Subcutaneous adipose tissue (tissue), 4 donors: ENCODE results near the gene SYT3. TPM values are rescaled to one million over a fixed set of nuclear protein-coding genes. Genes with fewer than 3 reads are reported as not detected.

Experiments used
- CTCF ChIP-seq: fragments of 450-650 bp; IDR thresholded peaks from one replicate; pipeline ENCODE4 v1.5.1; 2016; ENCODE audit warnings: low read depth, mild to moderate bottlenecking, control low read depth, antibody characterized with exemption, moderate library complexity
- total RNA-seq, 4 donors: library from RNA; depleted of rRNA; stranded (reverse); fragments of >200 nt; gene quantifications; one replicate each; pipeline ENCODE4 v1.1.0, GENCODE V29; 2016

SYT3 gene
- total RNA-seq, 4 donors from 2014 or later, result not detected

DNA sequence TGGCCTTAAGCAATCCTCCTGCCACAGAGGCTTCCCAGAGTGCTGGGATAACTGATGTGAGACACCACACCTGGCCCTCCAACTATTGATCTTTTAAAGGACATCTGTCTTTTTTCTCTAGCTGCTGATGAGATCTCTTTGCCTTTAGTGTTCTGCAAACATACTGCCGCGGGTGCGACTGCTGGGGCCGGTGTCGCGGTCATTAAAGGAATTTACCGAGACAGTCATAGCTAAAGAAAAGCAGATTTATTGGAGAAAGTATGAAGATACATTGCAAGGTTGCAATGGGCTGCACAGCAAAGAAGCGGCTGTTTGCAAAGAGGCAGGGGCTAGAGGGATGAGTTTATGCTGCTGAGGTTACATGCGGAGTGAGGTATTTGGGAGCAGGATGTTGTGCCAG is 40.3 kb downstream of the SYT3 start:
- no peak for TF ChIP-seq CTCF

GRCh38 chr19:50590191-50590590 is 49.5 kb downstream of the SYT3 start:
- TF ChIP-seq CTCF, result no peak

GRCh38 chr19:50580970-50581634 is 58.6 kb downstream of the SYT3 start:
- TF ChIP-seq CTCF, result no peak

- TF ChIP-seq CTCF, result no peak
These were observed 59.4 kb downstream of the SYT3 start for GRCh38 chr19:50580240-50580639.

DNA sequence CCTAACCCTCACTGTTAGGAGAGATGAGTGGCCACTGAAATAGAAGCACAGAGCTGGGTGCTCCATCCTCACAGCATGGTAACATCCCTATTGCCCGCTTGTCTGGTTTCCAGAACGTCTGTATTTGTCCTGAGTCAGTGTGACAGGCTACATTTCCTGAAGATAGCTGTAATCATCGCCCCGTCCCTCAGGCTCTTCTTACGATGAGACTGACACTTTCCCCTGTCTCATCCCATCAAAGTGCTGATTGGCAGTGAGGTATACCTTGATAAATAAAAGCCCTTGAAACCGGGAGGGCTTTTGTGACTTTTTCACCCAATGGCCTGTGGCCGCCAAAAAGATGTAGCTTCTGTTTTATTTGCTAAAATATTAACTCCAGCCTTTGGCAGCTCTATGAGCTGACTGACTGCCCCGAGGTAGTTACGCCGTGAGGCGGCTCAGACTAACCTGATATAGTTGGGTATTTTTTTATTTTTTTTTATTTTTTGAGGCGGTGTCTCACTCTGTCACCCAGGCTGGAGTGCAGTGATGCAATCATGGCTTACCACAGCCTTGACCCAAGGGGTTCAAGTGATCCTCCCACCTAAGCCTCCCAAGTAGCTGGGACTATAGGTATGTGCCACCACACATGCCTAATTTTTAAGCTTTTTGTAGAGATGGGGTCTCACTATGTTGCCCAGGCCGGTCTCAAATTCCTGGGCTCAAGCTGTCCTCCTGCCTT is 65.8 kb downstream of the SYT3 start:
- TF ChIP-seq CTCF, result no peak

Other genes with a start within 250 kb of the SYT3 start
- gene SPIB, start 220.9 kb downstream of the SYT3 start, total RNA-seq, result not detected
- not detected for gene MYBPC2, start 207.0 kb downstream of the SYT3 start, total RNA-seq
- 10 to 100 TPM; 10.9 to 63.4 (median 47.2) TPM for gene EMC10, start 163.4 kb downstream of the SYT3 start, total RNA-seq
- not detected for gene GARIN5A, start 163.0 kb downstream of the SYT3 start, total RNA-seq
- gene JOSD2, start 128.7 kb downstream of the SYT3 start, total RNA-seq, result 10 to 100 TPM in 3 of 4 donors, 1 to 10 TPM in 1; 6.8 to 36.5 (median 27.1) TPM
- not detected for gene ASPDH, start 126.0 kb downstream of the SYT3 start, total RNA-seq
- gene LRRC4B, start 71.4 kb downstream of the SYT3 start, total RNA-seq, result under 1 TPM in 3 of 4 donors, not detected in 1; 0.19 to 0.34 (median 0.22) TPM
- gene C19orf81, start 9.6 kb upstream of the SYT3 start, total RNA-seq, result 1 to 10 TPM in 1 of 4 donors, not detected in 3; 1.9 TPM
- 1 to 10 TPM in 1 of 4 donors, not detected in 3; 1.0 TPM for gene SHANK1, start 79.9 kb upstream of the SYT3 start, total RNA-seq
- 10 to 100 TPM in 2 of 4 donors, 1 to 10 TPM in 2; 4.1 to 23.5 (median 9.6) TPM for gene CLEC11A, start 83.5 kb upstream of the SYT3 start, total RNA-seq
- gene GPR32, start 130.6 kb upstream of the SYT3 start, total RNA-seq, result not detected
- not detected for gene ACP4, start 150.5 kb upstream of the SYT3 start, total RNA-seq
- gene KLK1, start 183.9 kb upstream of the SYT3 start, total RNA-seq, result under 1 TPM in 1 of 4 donors, not detected in 3; 0.68 TPM
- not detected for gene KLK15, start 193.7 kb upstream of the SYT3 start, total RNA-seq
- not detected for gene KLK3, start 215.0 kb upstream of the SYT3 start, total RNA-seq
- gene KLK2, start 233.6 kb upstream of the SYT3 start, total RNA-seq, result under 1 TPM in 1 of 4 donors, not detected in 3; 0.44 TPM